Measurements from ENCODE around the gene SNRPE.
"Not testable (repeated sequence)": the region's sequence is repeated elsewhere in the genome, so short reads cannot be mapped to it uniquely, and the experiment has no call there.

Gene SNRPE

GRCh38 chr1:203842559-203842876 lies 18.9 kb upstream of the SNRPE start:
- peaks cover 5% of the 10 kb centered on the region for H3K4me1 ChIP-seq (ENCODE audit: insufficient read depth, low read length)
- H3K36me3 ChIP-seq (ENCODE audit: insufficient read depth, low read length): peaks cover 41% of the 10 kb centered on the region
- H3K9ac ChIP-seq (ENCODE audit: low read length): no peak overlapping the region
- H3K9me3 ChIP-seq (ENCODE audit: low read length): no peaks in the 10 kb centered on the region
- H3K27ac ChIP-seq (ENCODE audit: low read depth, low read length): no peak overlapping the region
- no peak overlapping the region for H3K4me3 ChIP-seq (ENCODE audit: low read depth in 1 of 2, low read length in 2 of 2)
- H3K27me3 ChIP-seq (ENCODE audit: control insufficient read depth in 1 of 2, insufficient read depth in 2 of 2, low read length in 2 of 2): no peaks in the 10 kb centered on the region

- Histone ChIP-seq H3K4me3 (ENCODE audit: low read depth in 1 of 2, low read length in 2 of 2) (no peak overlapping the region), H3K9ac (ENCODE audit: low read length) (no peak overlapping the region), H3K9me3 (ENCODE audit: low read length) (no peaks in the 10 kb centered on the region), H3K27ac (ENCODE audit: low read depth, low read length) (no peak overlapping the region), H3K27me3 (ENCODE audit: control insufficient read depth in 1 of 2, insufficient read depth in 2 of 2, low read length in 2 of 2) (no peaks in the 10 kb centered on the region), H3K36me3 (ENCODE audit: insufficient read depth, low read length) (peaks cover 41% of the 10 kb centered on the region), H3K4me1 (ENCODE audit: insufficient read depth, low read length) (peaks cover 5% of the 10 kb centered on the region)
These were observed 18.0 kb upstream of the SNRPE start for GRCh38 chr1:203843435-203843834.

- H3K27ac ChIP-seq (ENCODE audit: low read depth, low read length); H3K27me3 ChIP-seq (ENCODE audit: control insufficient read depth in 1 of 2, insufficient read depth in 2 of 2, low read length in 2 of 2); H3K4me3 ChIP-seq (ENCODE audit: low read depth in 1 of 2, low read length in 2 of 2); H3K9me3 ChIP-seq (ENCODE audit: low read length); H3K4me1 ChIP-seq (ENCODE audit: insufficient read depth, low read length); H3K9ac ChIP-seq (ENCODE audit: low read length): not testable (repeated sequence)
- H3K36me3 ChIP-seq (ENCODE audit: insufficient read depth, low read length): peaks cover 43% of the 10 kb centered on the region
These were observed 8.3 kb upstream of the SNRPE start for GRCh38 chr1:203853112-203853511.

GRCh38 chr1:203858055-203858454 lies 3.3 kb upstream of the SNRPE start:
- Histone ChIP-seq H3K27ac (ENCODE audit: low read depth, low read length) (no peak overlapping the region), H3K9ac (ENCODE audit: low read length) (no peak overlapping the region)

GRCh38 chr1:203858975-203859374 lies 2.4 kb upstream of the SNRPE start:
- Histone ChIP-seq H3K27me3 (ENCODE audit: control insufficient read depth in 1 of 2, insufficient read depth in 2 of 2, low read length in 2 of 2) (no peaks in the 10 kb centered on the region), H3K27ac (ENCODE audit: low read depth, low read length) (no peak overlapping the region), H3K9me3 (ENCODE audit: low read length) (no peaks in the 10 kb centered on the region), H3K9ac (ENCODE audit: low read length) (no peak overlapping the region), H3K4me3 (ENCODE audit: low read depth in 1 of 2, low read length in 2 of 2) (no peak overlapping the region), H3K36me3 (ENCODE audit: insufficient read depth, low read length) (peaks cover 16% of the 10 kb centered on the region), H3K4me1 (ENCODE audit: insufficient read depth, low read length) (peaks cover 26% of the 10 kb centered on the region)

More at GRCh38 chr1:203858055-203858454, 3.3 kb upstream of the SNRPE start:
- Histone ChIP-seq H3K4me1 (ENCODE audit: insufficient read depth, low read length) (peaks cover 25% of the 10 kb centered on the region), H3K36me3 (ENCODE audit: insufficient read depth, low read length) (peaks cover 12% of the 10 kb centered on the region), H3K4me3 (ENCODE audit: low read depth in 1 of 2, low read length in 2 of 2) (no peak overlapping the region), H3K27me3 (ENCODE audit: control insufficient read depth in 1 of 2, insufficient read depth in 2 of 2, low read length in 2 of 2) (no peaks in the 10 kb centered on the region), H3K9me3 (ENCODE audit: low read length) (no peaks in the 10 kb centered on the region)

- Histone ChIP-seq H3K27ac (ENCODE audit: low read depth, low read length) (peak overlapping the region; percentile 63), H3K9ac (ENCODE audit: low read length) (no peak overlapping the region), H3K4me3 (ENCODE audit: low read depth in 1 of 2, low read length in 2 of 2) (peak overlapping the region; percentile 38 to 98)
These were observed 888 bp upstream of the SNRPE start for GRCh38 chr1:203860396-203861025.

GRCh38 chr1:203867802-203868201 lies 6.4 kb downstream of the SNRPE start:
- Histone ChIP-seq H3K27me3 (ENCODE audit: control insufficient read depth in 1 of 2, insufficient read depth in 2 of 2, low read length in 2 of 2) (no peaks in the 10 kb centered on the region), H3K9ac (ENCODE audit: low read length) (no peak overlapping the region), H3K4me3 (ENCODE audit: low read depth in 1 of 2, low read length in 2 of 2) (no peak overlapping the region), H3K27ac (ENCODE audit: low read depth, low read length) (no peak overlapping the region), H3K36me3 (ENCODE audit: insufficient read depth, low read length) (peaks cover 55% of the 10 kb centered on the region), H3K9me3 (ENCODE audit: low read length) (no peaks in the 10 kb centered on the region), H3K4me1 (ENCODE audit: insufficient read depth, low read length) (peaks cover 27% of the 10 kb centered on the region)

More at GRCh38 chr1:203860396-203861025, 888 bp upstream of the SNRPE start:
- H3K36me3 ChIP-seq (ENCODE audit: insufficient read depth, low read length): peaks cover 21% of the 10 kb centered on the region
- H3K4me1 ChIP-seq (ENCODE audit: insufficient read depth, low read length): peaks cover 26% of the 10 kb centered on the region
- H3K9me3 ChIP-seq (ENCODE audit: low read length): no peaks in the 10 kb centered on the region
- no peaks in the 10 kb centered on the region for H3K27me3 ChIP-seq (ENCODE audit: control insufficient read depth in 1 of 2, insufficient read depth in 2 of 2, low read length in 2 of 2)

GRCh38 chr1:203870245-203870644 lies 8.8 kb downstream of the SNRPE start:
- no peak overlapping the region for H3K4me3 ChIP-seq (ENCODE audit: low read depth in 1 of 2, low read length in 2 of 2)
- H3K9ac ChIP-seq (ENCODE audit: low read length): peak overlapping the region; percentile 30
- H3K36me3 ChIP-seq (ENCODE audit: insufficient read depth, low read length): peaks cover 41% of the 10 kb centered on the region
- no peaks in the 10 kb centered on the region for H3K9me3 ChIP-seq (ENCODE audit: low read length)
- peaks cover 24% of the 10 kb centered on the region for H3K4me1 ChIP-seq (ENCODE audit: insufficient read depth, low read length)
- H3K27me3 ChIP-seq (ENCODE audit: control insufficient read depth in 1 of 2, insufficient read depth in 2 of 2, low read length in 2 of 2): no peaks in the 10 kb centered on the region
- H3K27ac ChIP-seq (ENCODE audit: low read depth, low read length): no peak overlapping the region

- no peak overlapping the region for H3K9ac ChIP-seq (ENCODE audit: low read length)
- peaks cover 24% of the 10 kb centered on the region for H3K4me1 ChIP-seq (ENCODE audit: insufficient read depth, low read length)
- H3K4me3 ChIP-seq (ENCODE audit: low read depth in 1 of 2, low read length in 2 of 2): no peak overlapping the region
- no peaks in the 10 kb centered on the region for H3K27me3 ChIP-seq (ENCODE audit: control insufficient read depth in 1 of 2, insufficient read depth in 2 of 2, low read length in 2 of 2)
- no peaks in the 10 kb centered on the region for H3K9me3 ChIP-seq (ENCODE audit: low read length)
- H3K27ac ChIP-seq (ENCODE audit: low read depth, low read length): peak overlapping the region; percentile 62
- H3K36me3 ChIP-seq (ENCODE audit: insufficient read depth, low read length): peaks cover 32% of the 10 kb centered on the region
These were observed 9.9 kb downstream of the SNRPE start for GRCh38 chr1:203871114-203871880.

GRCh38 chr1:203873094-203873493 lies 11.7 kb downstream of the SNRPE start:
- Histone ChIP-seq H3K9me3 (ENCODE audit: low read length) (no peaks in the 10 kb centered on the region), H3K4me1 (ENCODE audit: insufficient read depth, low read length) (peaks cover 24% of the 10 kb centered on the region), H3K27ac (ENCODE audit: low read depth, low read length) (no peak overlapping the region), H3K9ac (ENCODE audit: low read length) (no peak overlapping the region), H3K4me3 (ENCODE audit: low read depth in 1 of 2, low read length in 2 of 2) (no peak overlapping the region), H3K27me3 (ENCODE audit: control insufficient read depth in 1 of 2, insufficient read depth in 2 of 2, low read length in 2 of 2) (no peaks in the 10 kb centered on the region), H3K36me3 (ENCODE audit: insufficient read depth, low read length) (peaks cover 23% of the 10 kb centered on the region)

GRCh38 chr1:203878422-203878821 lies 17.0 kb downstream of the SNRPE start:
- no peak overlapping the region for H3K9ac ChIP-seq (ENCODE audit: low read length)
- H3K4me1 ChIP-seq (ENCODE audit: insufficient read depth, low read length): no peaks in the 10 kb centered on the region
- no peak overlapping the region for H3K4me3 ChIP-seq (ENCODE audit: low read depth in 1 of 2, low read length in 2 of 2)
- H3K27me3 ChIP-seq (ENCODE audit: control insufficient read depth in 1 of 2, insufficient read depth in 2 of 2, low read length in 2 of 2): no peaks in the 10 kb centered on the region
- no peaks in the 10 kb centered on the region for H3K9me3 ChIP-seq (ENCODE audit: low read length)
- no peak overlapping the region for H3K27ac ChIP-seq (ENCODE audit: low read depth, low read length)
- peaks cover 4% of the 10 kb centered on the region for H3K36me3 ChIP-seq (ENCODE audit: insufficient read depth, low read length)

- Histone ChIP-seq H3K9me3 (ENCODE audit: low read length) (no peaks in the 10 kb centered on the region), H3K27ac (ENCODE audit: low read depth, low read length) (no peak overlapping the region), H3K4me1 (ENCODE audit: insufficient read depth, low read length) (no peaks in the 10 kb centered on the region), H3K4me3 (ENCODE audit: low read depth in 1 of 2, low read length in 2 of 2) (no peak overlapping the region), H3K36me3 (ENCODE audit: insufficient read depth, low read length) (no peaks in the 10 kb centered on the region), H3K27me3 (ENCODE audit: control insufficient read depth in 1 of 2, insufficient read depth in 2 of 2, low read length in 2 of 2) (no peaks in the 10 kb centered on the region), H3K9ac (ENCODE audit: low read length) (no peak overlapping the region)
These were observed 19.2 kb downstream of the SNRPE start for GRCh38 chr1:203880606-203881005.
